IMR-90 (cell line): ENCODE results near the gene ZNF446. TPM values are rescaled to one million over a fixed set of nuclear protein-coding genes. Genes with fewer than 3 reads are reported as not detected.

ENCODE experiments used
- ATAC-seq: fragments of 200-7000 bp; cut with Tn5 transposase; 2 replicates; pipeline ENCODE4 v1.9.1; 2020; ENCODE audit warnings: low read depth, mild to moderate bottlenecking, moderate library complexity
- Bru-seq: library from RNA; stranded (reverse); fragments of 400-500 nt; gene quantifications from one replicate; lab custom pipeline; 2021; lab: Mats Ljungman, UMichigan
- BruChase-seq, 2 experiments: library from RNA; stranded (reverse); fragments of 400-500 nt; gene quantifications; one replicate each; lab custom pipeline; 2021; lab: Mats Ljungman, UMichigan
- BruUV-seq: library from RNA; stranded (reverse); fragments of 400-500 nt; replicated peaks from 2 replicates; lab custom pipeline; 2021; lab: Mats Ljungman, UMichigan
- CTCF ChIA-PET: fragments of 300-600 bp; formaldehyde crosslinking; extraction: SDS; loops from one replicate; lab custom pipeline; 2021; ENCODE audit warnings: antibody characterized with exemption; lab: Yijun Ruan, JAX
- POLR2A ChIA-PET: fragments of 300-600 bp; sonication (Branson Sonifier 250); formaldehyde crosslinking; loops from one replicate; lab custom pipeline; 2022; ENCODE audit warnings: antibody characterized with exemption; ENCODE audit not compliant: unreplicated experiment; lab: Charles Lee
- DNase-seq: peaks from one replicate; pipeline ENCODE4 v3.0.0; 2013
- H2AFZ ChIP-seq: replicated peaks from 2 replicates; pipeline ENCODE3; 2013; ENCODE audit warnings: low read length, mild to moderate bottlenecking; ENCODE audit not compliant: poor library complexity
- H2AK5ac ChIP-seq: 2 replicates; pipeline ENCODE4 v1.6.1; 2013; ENCODE audit warnings: low read depth, low read length, inconsistent platforms
- H2AK9ac ChIP-seq: replicated peaks from 2 replicates; pipeline ENCODE3; 2013; ENCODE audit warnings: mild to moderate bottlenecking, low read depth, low read length, moderate library complexity; ENCODE audit not compliant: poor library complexity
- H2BK120ac ChIP-seq: 2 replicates; pipeline ENCODE4 v1.6.1; 2013; ENCODE audit warnings: low read depth, low read length, inconsistent platforms
- H2BK15ac ChIP-seq: 3 replicates; pipeline ENCODE4 v1.6.1; 2013; ENCODE audit warnings: low read depth, low read length, inconsistent platforms
- H2BK20ac ChIP-seq: 2 replicates; pipeline ENCODE4 v1.6.1; 2013; ENCODE audit warnings: low read depth, mild to moderate bottlenecking, inconsistent platforms, low read length, moderate library complexity
- H2BK5ac ChIP-seq: 2 replicates; pipeline ENCODE4 v1.6.1; 2013; ENCODE audit warnings: mild to moderate bottlenecking, low read depth, low read length, inconsistent platforms; ENCODE audit not compliant: poor library complexity, severe bottlenecking
- H3K14ac ChIP-seq: replicated peaks from 2 replicates; pipeline ENCODE4 v1.6.1; 2013; ENCODE audit warnings: low read depth, low read length, inconsistent platforms
- H3K18ac ChIP-seq: 2 replicates; pipeline ENCODE4 v1.6.1; 2013; ENCODE audit warnings: low read depth, low read length, control low read depth
- H3K23ac ChIP-seq: 2 replicates; pipeline ENCODE4 v1.6.1; 2013; ENCODE audit warnings: low read depth, low read length, inconsistent platforms
- H3K27ac ChIP-seq: 2 replicates; pipeline ENCODE4 v1.5.1; 2013; ENCODE audit warnings: mild to moderate bottlenecking, control low read depth, low read length; ENCODE audit not compliant: insufficient read depth
- H3K27me3 ChIP-seq: 2 replicates; pipeline ENCODE4 v1.6.1; 2013; ENCODE audit warnings: low read length; ENCODE audit not compliant: control insufficient read depth, insufficient read depth
- H3K36me3 ChIP-seq: 2 replicates; pipeline ENCODE4 v1.6.1; 2013; ENCODE audit warnings: low read length, mixed read lengths; ENCODE audit not compliant: control insufficient read depth, insufficient read depth
- H3K4ac ChIP-seq: 2 replicates; pipeline ENCODE4 v1.6.1; 2013; ENCODE audit warnings: low read depth, low read length, inconsistent platforms
- H3K4me1 ChIP-seq: 2 replicates; pipeline ENCODE4 v1.6.1; 2013; ENCODE audit warnings: low read length, mixed read lengths; ENCODE audit not compliant: control insufficient read depth, insufficient read depth
- H3K4me2 ChIP-seq: 2 replicates; pipeline ENCODE4 v1.6.1; 2013; ENCODE audit warnings: low read depth, mild to moderate bottlenecking, control low read depth, low read length, moderate library complexity
- H3K4me3 ChIP-seq: 2 replicates; pipeline ENCODE4 v1.5.1; 2013; ENCODE audit warnings: low read depth, mild to moderate bottlenecking, control low read depth, low read length, moderate library complexity; ENCODE audit not compliant: insufficient read depth
- H3K56ac ChIP-seq: 2 replicates; pipeline ENCODE4 v1.6.1; 2013; ENCODE audit warnings: low read length, inconsistent platforms; ENCODE audit not compliant: insufficient read depth; ENCODE audit errors: extremely low read depth
- H3K79me1 ChIP-seq, 2 experiments: 2 replicates each; pipeline ENCODE4 v1.6.1; 2013; ENCODE audit warnings: low read length in 2 of 2, inconsistent platforms in 1 of 2, low read depth in 1 of 2
- H3K9ac ChIP-seq: 2 replicates; pipeline ENCODE4 v1.6.1; 2013; ENCODE audit warnings: low read depth, low read length, control low read depth
- H3K9me1 ChIP-seq: 2 replicates; pipeline ENCODE4 v1.6.1; 2013; ENCODE audit warnings: low read length, inconsistent platforms; ENCODE audit not compliant: insufficient read depth
- H3K9me3 ChIP-seq: 2 replicates; pipeline ENCODE4 v1.6.1; 2013; ENCODE audit warnings: low read length; ENCODE audit not compliant: control insufficient read depth, insufficient read depth
- H4K20me1 ChIP-seq: 2 replicates; pipeline ENCODE4 v1.6.1; 2013; ENCODE audit warnings: low read length, inconsistent platforms; ENCODE audit not compliant: insufficient read depth
- H4K5ac ChIP-seq: 2 replicates; pipeline ENCODE4 v1.6.1; 2013; ENCODE audit warnings: mild to moderate bottlenecking, low read depth, low read length, control low read depth
- H4K8ac ChIP-seq, 2 experiments: 2 replicates each; pipeline ENCODE4 v1.6.1; 2013; ENCODE audit warnings: low read depth in 2 of 2, low read length in 2 of 2, control low read depth in 1 of 2, inconsistent platforms in 1 of 2
- H4K91ac ChIP-seq: 2 replicates; pipeline ENCODE4 v1.6.1; 2013; ENCODE audit warnings: low read depth, low read length, inconsistent platforms; ENCODE audit not compliant: insufficient read depth
- CEBPB ChIP-seq: IDR thresholded peaks from 2 replicates; pipeline ENCODE4 v1.6.1; 2012; ENCODE audit warnings: low read depth, low read length, improper control_type of control experiment
- CHD1 ChIP-seq: IDR thresholded peaks from 2 replicates; pipeline ENCODE4 v1.6.1; 2012; ENCODE audit warnings: low read depth, low read length, improper control_type of control experiment
- FOS ChIP-seq: fragments of 150-350 bp; IDR thresholded peaks from 2 replicates; pipeline ENCODE4 v1.6.1; 2016; ENCODE audit warnings: low read depth, low read length
- MXI1 ChIP-seq: IDR thresholded peaks from 2 replicates; pipeline ENCODE4 v1.6.1; 2012; ENCODE audit warnings: low read depth, mild to moderate bottlenecking, low read length, moderate library complexity, borderline replicate concordance
- POLR2A ChIP-seq: IDR thresholded peaks from 2 replicates; pipeline ENCODE4 v1.6.1; 2012; ENCODE audit warnings: mild to moderate bottlenecking, low read depth, low read length
- WGBS, 2 experiments: methylation state at CpG; one replicate each; pipeline versions ENCODE4 v1.1.5 to v1.1.7; 2013; ENCODE audit warnings: missing lambda C conversion rate in 2 of 2; ENCODE audit not compliant: insufficient read length in 1 of 2; ENCODE audit errors: extremely low coverage in 2 of 2; 5-methylcytosine and 5-hydroxymethylcytosine counted together
- dilution Hi-C: fragments of 300-500 bp; cut with HindIII; formaldehyde crosslinking; loops from one replicate; pipeline ENCODE4 v1.14.3; 2018; ENCODE audit warnings: low sequenced_read_pairs; ENCODE audit not compliant: unreplicated experiment
- in situ Hi-C: fragments of 300-500 bp; cut with MboI; formaldehyde crosslinking; loops from 3 replicates; pipeline ENCODE4 v1.14.3; 2019; ENCODE audit warnings: low sequenced_read_pairs, inconsistent platforms, mixed read lengths
- intact Hi-C: fragments of 100-400 bp; cut with micrococcal nuclease; formaldehyde crosslinking; loops from 2 replicates; pipeline ENCODE4 v1.10.0; 2022
- long read RNA-seq: library from polyadenylated mRNA; unstranded; transcript quantifications from one replicate; pipeline ENCODE4 v2.0.0, GENCODE V29; 2021; ENCODE audit not compliant: unreplicated experiment
- polyA plus RNA-seq, 3 experiments: library from polyadenylated mRNA; depleted of rRNA; stranded (reverse); fragments of >200 nt; gene quantifications; 2 replicates each; pipeline ENCODE4 v1.2.3, GENCODE V29; 2012; ENCODE audit warnings: low replicate concordance in 1 of 3
- total RNA-seq: library from RNA; depleted of rRNA; stranded (reverse); fragments of >200 nt; gene quantifications from 2 replicates; pipeline ENCODE4 v1.2.3, GENCODE V29; 2012; rRNA removed
- TF ChIP-seq, protein P1 (sequence below): conservative IDR thresholded peaks from 2 replicates; pipeline ENCODE4 v1.5.1; 2012; ENCODE audit warnings: mild to moderate bottlenecking, low read depth, low read length, improper control_type of control experiment
- TF ChIP-seq, protein P2 (sequence below): fragments of 150-350 bp; IDR thresholded peaks from 2 replicates; pipeline ENCODE4 v1.6.1; 2017; ENCODE audit warnings: mild to moderate bottlenecking, antibody characterized with exemption, low read length, low read depth

Gene ZNF446
- 3.9 and 4.8 TPM in 2 replicates for total RNA-seq
- polyA plus RNA-seq (2012; rRNA removed) = 6.9 and 7.5 TPM in 2 replicates
- 4.6 and 7.2 TPM in 2 replicates for polyA plus RNA-seq (2012; cell fraction: cytosol; rRNA removed)
- 17.1 and 41.8 TPM in 2 replicates for polyA plus RNA-seq (2012; cell fraction: nucleus; rRNA removed; ENCODE audit: low replicate concordance)
- percentile 49 among the genes with signal in this experiment for Bru-seq, nascent RNA
- percentile 58 among the genes with signal in this experiment for BruChase-seq, experiment 1, labeled RNA remaining after a 6-hour chase
- percentile 55 among the genes with signal in this experiment for BruChase-seq, experiment 2, labeled RNA remaining after a 2-hour chase
- long read RNA-seq, transcript ZNF446-203 (7 exons, 2,238 nt) = major isoform, 5 of 28 reads
- long read RNA-seq, partial matches to known transcripts = 7 of 28 reads
- long read RNA-seq, other reads (novel, unspliced or antisense) = 15 of 28 reads

DNA sequence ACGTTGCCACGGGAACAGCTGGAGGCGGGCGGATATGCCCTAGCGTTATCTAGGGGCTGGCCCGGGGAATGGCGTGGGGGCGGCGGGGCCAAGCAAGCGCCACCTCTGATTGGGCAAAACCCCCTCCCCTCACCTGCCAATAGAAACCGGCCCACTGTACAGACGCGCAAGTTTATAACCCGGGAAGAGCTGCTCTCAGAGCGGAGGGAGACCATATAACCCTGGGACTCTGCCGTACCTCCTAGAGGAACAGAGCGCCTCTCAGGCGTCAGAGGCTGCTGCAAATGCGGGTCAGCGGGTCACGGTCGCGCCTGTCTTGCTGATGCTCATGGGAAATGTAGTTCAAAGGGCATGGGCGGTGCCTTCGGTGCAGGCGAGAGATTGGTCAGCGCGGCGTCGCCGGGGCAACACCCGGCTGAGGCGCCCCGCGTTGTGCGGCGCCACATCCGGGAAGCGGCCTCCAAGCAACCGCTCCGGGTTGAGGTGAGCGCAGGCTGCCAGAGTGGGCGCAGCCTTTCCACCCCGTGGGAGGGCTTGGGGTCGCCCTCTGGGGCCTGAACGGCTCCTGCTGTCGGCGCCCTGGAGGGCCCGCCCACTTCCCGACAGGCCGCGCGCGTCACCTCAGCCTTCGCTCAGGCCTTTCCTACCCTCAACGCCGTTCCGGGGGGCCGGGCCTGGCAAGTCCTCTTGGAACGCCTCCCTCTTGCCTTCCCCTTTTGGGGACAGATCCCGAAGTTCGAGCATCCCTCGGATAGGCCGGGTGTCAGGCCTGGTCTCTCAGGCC is at the start of gene ZNF446:
ZNF446 (plus strand) TSS at position 639 of the 784 bp plus-strand sequence. CDS start 867 bp downstream, outside the sequence.
- Histone ChIP-seq H3K36me3 (peaks cover 22% of the 10 kb centered on the region), H4K5ac (peak within 1 kb of the TSS; percentile 85), H4K91ac (peak within 1 kb of the TSS; percentile 91), H2AK9ac (peak within 1 kb of the TSS; percentile 92), H3K27ac (peak within 1 kb of the TSS; percentile 88), H3K9ac (peak within 1 kb of the TSS; percentile 87), H3K27me3 (no peaks in the 10 kb centered on the region), H3K79me1 (peaks cover 6 to 42% of the 10 kb centered on the region in 2 experiments; a peak in 3 of 4 replicates), H2AK5ac (peak within 1 kb of the TSS; percentile 80), H3K4ac (peak within 1 kb of the TSS; percentile 90), H2BK120ac (peak within 1 kb of the TSS; percentile 71), H3K23ac (peak within 1 kb of the TSS; percentile 85), H3K9me1 (peaks cover 31% of the 10 kb centered on the region), H3K9me3 (no peaks in the 10 kb centered on the region), H2BK5ac (peak within 1 kb of the TSS; percentile 77), H3K18ac (peak within 1 kb of the TSS; percentile 28; the same call in 1 of the 2 replicates), H2BK15ac (peak within 1 kb of the TSS; percentile 67; the same call in 1 of the 3 replicates), H2BK20ac (0 out of 2 replicates have a peak within 1 kb of the TSS, but pooled peaks have one; percentile 35), H3K56ac (peak within 1 kb of the TSS; percentile 83), H3K4me1 (peaks cover 19% of the 10 kb centered on the region), H3K4me3 (peak within 1 kb of the TSS; percentile 57), H3K14ac (peak within 1 kb of the TSS; percentile 60), H2AFZ (peak within 1 kb of the TSS; percentile 99), H3K4me2 (peak within 1 kb of the TSS; percentile 87), H4K20me1 (peaks cover 17% of the 10 kb centered on the region; the same call in 1 of the 2 replicates), H4K8ac (peak within 1 kb of the TSS; percentile 95 to 97)
- ChIA-PET POLR2A (interaction anchor here (0.5 kb wide), 1 partner anchor 8 kb away, joined by 3 read pairs; no protein-coding TSS in a partner anchor), CTCF (no interaction called here)
- TF ChIP-seq, protein P1, sequence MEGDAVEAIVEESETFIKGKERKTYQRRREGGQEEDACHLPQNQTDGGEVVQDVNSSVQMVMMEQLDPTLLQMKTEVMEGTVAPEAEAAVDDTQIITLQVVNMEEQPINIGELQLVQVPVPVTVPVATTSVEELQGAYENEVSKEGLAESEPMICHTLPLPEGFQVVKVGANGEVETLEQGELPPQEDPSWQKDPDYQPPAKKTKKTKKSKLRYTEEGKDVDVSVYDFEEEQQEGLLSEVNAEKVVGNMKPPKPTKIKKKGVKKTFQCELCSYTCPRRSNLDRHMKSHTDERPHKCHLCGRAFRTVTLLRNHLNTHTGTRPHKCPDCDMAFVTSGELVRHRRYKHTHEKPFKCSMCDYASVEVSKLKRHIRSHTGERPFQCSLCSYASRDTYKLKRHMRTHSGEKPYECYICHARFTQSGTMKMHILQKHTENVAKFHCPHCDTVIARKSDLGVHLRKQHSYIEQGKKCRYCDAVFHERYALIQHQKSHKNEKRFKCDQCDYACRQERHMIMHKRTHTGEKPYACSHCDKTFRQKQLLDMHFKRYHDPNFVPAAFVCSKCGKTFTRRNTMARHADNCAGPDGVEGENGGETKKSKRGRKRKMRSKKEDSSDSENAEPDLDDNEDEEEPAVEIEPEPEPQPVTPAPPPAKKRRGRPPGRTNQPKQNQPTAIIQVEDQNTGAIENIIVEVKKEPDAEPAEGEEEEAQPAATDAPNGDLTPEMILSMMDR = no peak
- TF ChIP-seq CHD1 (no peak), MXI1 (peak; percentile 78), CEBPB (no peak), POLR2A (peak; percentile 63), FOS (0 out of 2 replicates have a peak, but pooled peaks have one; percentile 2)
- TF ChIP-seq, protein P2, sequence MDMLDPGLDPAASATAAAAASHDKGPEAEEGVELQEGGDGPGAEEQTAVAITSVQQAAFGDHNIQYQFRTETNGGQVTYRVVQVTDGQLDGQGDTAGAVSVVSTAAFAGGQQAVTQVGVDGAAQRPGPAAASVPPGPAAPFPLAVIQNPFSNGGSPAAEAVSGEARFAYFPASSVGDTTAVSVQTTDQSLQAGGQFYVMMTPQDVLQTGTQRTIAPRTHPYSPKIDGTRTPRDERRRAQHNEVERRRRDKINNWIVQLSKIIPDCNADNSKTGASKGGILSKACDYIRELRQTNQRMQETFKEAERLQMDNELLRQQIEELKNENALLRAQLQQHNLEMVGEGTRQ = peak; percentile 26; the same call in 1 of the 2 replicates
- intact Hi-C loops (loop anchor here (1.0 kb wide), 1 partner anchor 9 kb away; the partner anchor contains the start of gene ZNF324), dilution Hi-C loops (no loop called here), in situ Hi-C loops (no loop called here)
- peak; percentile 90 for ATAC-seq
- BruUV-seq = no TSS peak
- WGBS, 2 experiments = 0% methylated on average over 39 of the region's 64 CpGs; no CpG with 5 or more reads in 1 of the 2 experiments
- DNase-seq = peak; percentile 94
